Measurements from ENCODE around the gene PITPNC1.

GRCh38 chr17:67422897-67423296, 45.8 kb downstream of the PITPNC1 start:
- TF ChIP-seq CTCF (IDR thresholded peaks at IDR 0.05) (no peak), POLR2AphosphoS5 (IDR thresholded peaks at IDR 0.05) (no peak), POLR2A (IDR thresholded peaks at IDR 0.05) (no peak), EP300 (IDR thresholded peaks at IDR 0.05) (no peak)

All from gastroesophageal sphincter (tissue), 3 donors.